ENCODE measurements around the gene FBXO31. TPM values are rescaled to one million over a fixed set of nuclear protein-coding genes. Genes with fewer than 3 reads are reported as not detected.
A peak's percentile ranks its signal among the peaks of the same experiment; 100 is the strongest.

The FBXO31 gene
- total and polyA plus RNA-seq, 2 of the 13 experiments (the other 11 are each of a cell fraction or from before 2014, with no cell fraction given), result 92.4 to 101 TPM

- TF ChIP-seq BCLAF1 (IDR thresholded peaks at IDR 0.05), result no peak
- peak; percentile 74 for TF ChIP-seq ZNF564 (CRISPR knock-in tag; IDR thresholded peaks at IDR 0.05)
- TF ChIP-seq, protein P1, sequence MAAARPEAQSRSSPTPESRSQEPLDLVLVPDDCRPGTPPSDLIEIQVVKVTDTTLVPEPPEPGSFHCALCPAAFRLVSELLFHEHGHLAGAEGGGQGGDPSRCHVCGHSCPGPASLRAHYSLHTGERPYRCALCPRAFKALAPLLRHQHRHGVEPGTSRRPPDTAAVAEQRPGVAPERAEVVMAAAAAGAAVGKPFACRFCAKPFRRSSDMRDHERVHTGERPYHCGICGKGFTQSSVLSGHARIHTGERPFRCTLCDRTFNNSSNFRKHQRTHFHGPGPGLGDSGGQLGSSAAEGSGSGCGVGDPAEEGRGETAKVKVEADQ (CRISPR knock-in tag; IDR thresholded peaks at IDR 0.05; ENCODE audit: borderline replicate concordance), result peak; percentile 99
- TF ChIP-seq XBP1 (CRISPR knock-in tag; IDR thresholded peaks at IDR 0.05), result no peak
- TF ChIP-seq SMYD3 (CRISPR knock-in tag; IDR thresholded peaks at IDR 0.05), result peak; percentile 82; the same call in 1 of the 2 replicates
- TF ChIP-seq BRF2 (CRISPR knock-in tag; IDR thresholded peaks at IDR 0.05), result peak; percentile 95
- no peak for TF ChIP-seq ZNF17 (CRISPR knock-in tag; IDR thresholded peaks at IDR 0.05)
- TF ChIP-seq TRIM24 (CRISPR knock-in tag; IDR thresholded peaks at IDR 0.05), result no peak
- TF ChIP-seq, protein P2, sequence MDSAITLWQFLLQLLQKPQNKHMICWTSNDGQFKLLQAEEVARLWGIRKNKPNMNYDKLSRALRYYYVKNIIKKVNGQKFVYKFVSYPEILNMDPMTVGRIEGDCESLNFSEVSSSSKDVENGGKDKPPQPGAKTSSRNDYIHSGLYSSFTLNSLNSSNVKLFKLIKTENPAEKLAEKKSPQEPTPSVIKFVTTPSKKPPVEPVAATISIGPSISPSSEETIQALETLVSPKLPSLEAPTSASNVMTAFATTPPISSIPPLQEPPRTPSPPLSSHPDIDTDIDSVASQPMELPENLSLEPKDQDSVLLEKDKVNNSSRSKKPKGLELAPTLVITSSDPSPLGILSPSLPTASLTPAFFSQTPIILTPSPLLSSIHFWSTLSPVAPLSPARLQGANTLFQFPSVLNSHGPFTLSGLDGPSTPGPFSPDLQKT (CRISPR knock-in tag; IDR thresholded peaks at IDR 0.05; ENCODE audit: borderline replicate concordance), result no peak
- no peak for TF ChIP-seq CEBPB (IDR thresholded peaks at IDR 0.05; ENCODE audit: borderline replicate concordance, low read depth, low read length)
- no peak for TF ChIP-seq ZNF552 (CRISPR knock-in tag; IDR thresholded peaks at IDR 0.05; ENCODE audit: borderline replicate concordance)
- peak; percentile 23; the same call in 1 of the 2 replicates for TF ChIP-seq TEF (CRISPR knock-in tag; IDR thresholded peaks at IDR 0.05)
- TF ChIP-seq RELA (CRISPR knock-in tag; IDR thresholded peaks at IDR 0.05), result peak; percentile 95
- peak; percentile 25; the same call in 1 of the 2 replicates for TF ChIP-seq SMAD9 (CRISPR knock-in tag; IDR thresholded peaks at IDR 0.05)
- TF ChIP-seq, protein P3, sequence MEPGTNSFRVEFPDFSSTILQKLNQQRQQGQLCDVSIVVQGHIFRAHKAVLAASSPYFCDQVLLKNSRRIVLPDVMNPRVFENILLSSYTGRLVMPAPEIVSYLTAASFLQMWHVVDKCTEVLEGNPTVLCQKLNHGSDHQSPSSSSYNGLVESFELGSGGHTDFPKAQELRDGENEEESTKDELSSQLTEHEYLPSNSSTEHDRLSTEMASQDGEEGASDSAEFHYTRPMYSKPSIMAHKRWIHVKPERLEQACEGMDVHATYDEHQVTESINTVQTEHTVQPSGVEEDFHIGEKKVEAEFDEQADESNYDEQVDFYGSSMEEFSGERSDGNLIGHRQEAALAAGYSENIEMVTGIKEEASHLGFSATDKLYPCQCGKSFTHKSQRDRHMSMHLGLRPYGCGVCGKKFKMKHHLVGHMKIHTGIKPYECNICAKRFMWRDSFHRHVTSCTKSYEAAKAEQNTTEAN (CRISPR knock-in tag; conservative IDR thresholded peaks at IDR 0.05), result peak; percentile 80; the same call in 1 of the 2 replicates
- no peak for TF ChIP-seq HHEX (CRISPR knock-in tag; IDR thresholded peaks at IDR 0.05)
- TF ChIP-seq GMEB2 (CRISPR knock-in tag; IDR thresholded peaks at IDR 0.05; ENCODE audit: low read depth), result peak; percentile 96
- peak; percentile 52; the same call in 1 of the 2 replicates for TF ChIP-seq YEATS2 (CRISPR knock-in tag; IDR thresholded peaks at IDR 0.05; ENCODE audit: borderline replicate concordance)
- peak; percentile 80; the same call in 1 of the 2 replicates for TF ChIP-seq ZSCAN30 (CRISPR knock-in tag; IDR thresholded peaks at IDR 0.05)
Observed at GRCh38 chr16:87391950-87392820, 8.6 kb upstream of the FBXO31 start, which contains the start of gene MAP1LC3B (continued).

Measured in HepG2 (cell line).